GM21723 (cell line): ENCODE measurements around the gene TMEM131.

Experiments
- ATAC-seq: cut with Tn5 transposase; IDR thresholded peaks from one replicate; pipeline ENCODE4 v1.9.1; 2021; ENCODE audit warnings: mild to moderate bottlenecking, moderate library complexity; ENCODE audit not compliant: unreplicated experiment

Gene TMEM131

DNA sequence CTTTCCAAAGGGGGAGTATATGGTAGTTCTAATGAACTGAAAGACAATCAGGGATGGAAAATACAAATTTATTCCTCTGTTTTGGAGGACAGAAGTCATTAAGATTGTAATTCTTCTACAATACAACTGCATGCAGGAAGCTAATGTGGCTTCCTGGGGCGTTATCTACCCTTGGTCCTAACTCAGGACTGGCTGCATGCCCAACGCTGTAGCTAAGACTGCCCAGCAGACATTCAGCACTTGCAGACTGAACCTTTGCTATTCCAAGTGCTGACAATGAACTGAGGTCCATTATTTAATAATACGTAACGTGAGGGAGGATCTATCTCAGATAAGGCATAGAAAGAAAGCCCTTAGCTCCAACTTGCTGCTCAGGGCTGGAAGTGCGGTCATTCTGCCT, 229.2 kb downstream of the TMEM131 start:
- no peak for ATAC-seq

DNA sequence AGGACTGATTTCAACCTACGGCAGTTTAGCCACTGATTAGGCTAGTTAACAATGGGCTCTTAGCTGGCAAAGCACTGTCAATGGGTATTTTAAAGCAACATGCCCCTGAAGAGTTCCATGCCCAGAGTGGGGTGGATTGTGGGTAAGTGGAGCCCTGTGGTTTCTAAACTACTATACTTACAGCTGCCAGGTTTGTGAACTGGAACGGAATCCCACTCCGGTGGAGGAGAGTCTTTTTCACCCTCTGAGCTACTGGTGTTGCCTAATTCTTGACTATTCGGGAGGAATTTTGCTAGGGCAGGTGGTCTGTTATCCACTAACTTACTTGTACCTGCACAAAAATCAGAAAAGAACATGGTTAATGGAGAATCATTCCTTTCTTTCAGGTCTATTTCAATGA, 229.8 kb downstream of the TMEM131 start:
- ATAC-seq, result no peak

DNA sequence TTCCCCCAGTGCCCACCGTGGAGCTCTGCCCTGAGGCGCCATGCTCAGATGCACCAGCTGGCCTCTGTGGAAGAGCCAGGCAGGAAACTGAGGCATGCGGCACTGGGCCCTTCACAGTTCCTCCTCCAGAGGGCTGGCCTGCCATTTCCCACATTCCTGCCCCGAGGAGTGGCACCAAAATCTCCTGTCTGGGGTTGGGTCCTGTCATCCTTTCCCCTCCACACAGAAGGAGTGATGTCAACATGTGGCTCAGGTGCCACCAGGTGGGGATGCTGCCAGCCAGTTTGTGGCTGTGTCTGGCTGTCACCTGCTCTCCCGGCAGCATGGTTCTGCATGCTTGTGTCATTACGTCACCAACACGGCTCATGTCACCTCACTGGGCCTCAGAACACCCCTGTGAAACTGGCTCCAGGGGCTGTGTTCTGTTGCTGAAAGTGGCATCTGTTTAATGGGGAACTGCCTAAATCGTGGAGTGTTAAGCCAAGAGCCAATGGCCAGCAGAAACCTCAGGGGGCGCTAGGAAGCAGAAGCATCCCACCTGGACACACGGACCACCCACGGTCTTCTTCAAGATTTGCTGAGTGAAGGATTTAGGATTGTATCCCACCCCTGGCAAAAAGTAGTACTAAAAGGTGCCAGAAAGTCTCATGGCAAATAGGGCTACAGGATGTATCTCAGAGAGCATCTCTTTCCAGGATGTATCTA, 231.0 kb downstream of the TMEM131 start:
- no peak for ATAC-seq

- no peak for ATAC-seq
These were observed 232.4 kb downstream of the TMEM131 start for GRCh38 chr2:97763176-97763845.

DNA sequence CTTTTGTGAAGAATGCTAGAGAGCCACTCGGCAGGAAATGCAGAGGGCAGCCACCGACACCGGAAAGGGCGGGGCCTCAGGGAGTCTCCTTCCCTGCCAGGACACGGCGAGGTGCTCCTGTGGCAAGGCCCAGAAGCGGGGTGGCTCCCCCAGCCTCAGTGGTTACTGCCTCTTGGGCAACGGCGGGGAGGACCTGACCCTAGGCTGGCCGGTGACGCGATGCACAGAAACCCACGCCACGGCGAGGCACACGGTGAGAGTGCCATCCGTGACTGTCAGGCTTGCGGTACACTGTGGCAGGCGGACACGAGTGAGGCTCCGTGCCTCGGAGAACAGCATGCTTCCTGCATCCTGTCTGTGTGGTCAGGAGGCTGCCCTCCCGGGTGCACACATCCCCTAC, 234.6 kb downstream of the TMEM131 start:
- no peak for ATAC-seq

DNA sequence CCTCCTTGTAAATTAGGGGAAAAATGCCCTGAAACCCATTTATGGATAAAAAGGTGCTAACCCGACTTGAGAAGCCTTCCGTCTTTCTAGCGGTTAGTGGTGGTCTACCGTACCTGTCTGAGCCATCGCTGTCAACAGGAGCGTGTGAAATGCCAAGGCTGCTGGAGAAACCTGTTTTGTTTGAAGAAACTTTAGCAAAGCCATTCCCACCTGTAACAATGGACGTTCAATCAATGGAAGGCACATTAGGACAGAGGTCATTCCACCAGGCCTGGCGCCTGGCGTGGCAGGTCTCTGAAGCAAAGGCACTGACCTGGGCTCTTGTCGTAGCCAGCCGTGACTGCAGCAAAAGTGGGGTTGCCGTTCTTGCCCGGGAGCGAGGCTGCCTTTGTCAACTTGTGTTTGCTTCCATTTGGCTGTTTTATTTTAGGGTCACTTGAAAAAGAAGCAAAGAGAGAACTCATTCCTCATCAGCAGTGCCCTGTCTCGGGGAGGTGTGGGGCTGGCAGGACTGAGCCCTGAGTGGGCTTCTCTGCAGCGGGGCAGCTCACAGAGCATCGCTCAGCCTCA, 235.2 kb downstream of the TMEM131 start:
- ATAC-seq, result no peak

DNA sequence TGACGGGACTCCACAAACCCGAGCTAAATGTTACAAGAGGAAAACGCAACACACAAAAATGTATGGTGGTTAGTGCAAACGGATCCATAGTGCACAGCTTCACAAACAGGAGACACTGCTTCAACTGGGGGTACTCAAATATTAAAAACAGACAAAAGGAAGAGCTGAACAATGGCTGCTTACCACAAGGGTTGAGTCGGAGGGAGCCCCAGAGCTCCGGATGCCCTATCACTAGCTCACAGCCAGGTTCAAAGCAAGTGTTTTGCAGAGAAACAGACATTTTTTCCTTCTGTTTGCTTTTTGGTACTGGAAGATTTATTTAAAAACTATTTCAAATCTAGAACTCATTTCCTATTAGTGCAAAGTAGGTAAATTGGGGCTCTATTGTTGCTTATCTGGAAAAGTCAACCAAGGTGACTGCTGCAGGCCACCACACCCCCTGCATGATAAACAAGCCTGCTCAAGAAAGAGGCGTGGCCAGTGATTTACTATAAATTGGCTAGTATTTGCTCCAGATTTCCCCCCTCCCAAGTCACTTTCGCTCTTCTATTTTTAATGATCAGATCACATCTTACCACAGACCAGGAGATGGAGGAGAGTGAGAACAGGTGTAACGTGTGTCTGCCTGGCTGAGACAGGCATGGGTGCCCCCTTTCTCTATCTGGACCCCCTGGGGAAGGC, 235.9 kb downstream of the TMEM131 start:
- no peak for ATAC-seq

- ATAC-seq, result no peak
These were observed 237.5 kb downstream of the TMEM131 start for GRCh38 chr2:97758131-97758705.

- no peak for ATAC-seq
These were observed 238.7 kb downstream of the TMEM131 start for GRCh38 chr2:97757062-97757461.

- no peak for ATAC-seq
These were observed 240.3 kb downstream of the TMEM131 start for GRCh38 chr2:97755491-97755890.

DNA sequence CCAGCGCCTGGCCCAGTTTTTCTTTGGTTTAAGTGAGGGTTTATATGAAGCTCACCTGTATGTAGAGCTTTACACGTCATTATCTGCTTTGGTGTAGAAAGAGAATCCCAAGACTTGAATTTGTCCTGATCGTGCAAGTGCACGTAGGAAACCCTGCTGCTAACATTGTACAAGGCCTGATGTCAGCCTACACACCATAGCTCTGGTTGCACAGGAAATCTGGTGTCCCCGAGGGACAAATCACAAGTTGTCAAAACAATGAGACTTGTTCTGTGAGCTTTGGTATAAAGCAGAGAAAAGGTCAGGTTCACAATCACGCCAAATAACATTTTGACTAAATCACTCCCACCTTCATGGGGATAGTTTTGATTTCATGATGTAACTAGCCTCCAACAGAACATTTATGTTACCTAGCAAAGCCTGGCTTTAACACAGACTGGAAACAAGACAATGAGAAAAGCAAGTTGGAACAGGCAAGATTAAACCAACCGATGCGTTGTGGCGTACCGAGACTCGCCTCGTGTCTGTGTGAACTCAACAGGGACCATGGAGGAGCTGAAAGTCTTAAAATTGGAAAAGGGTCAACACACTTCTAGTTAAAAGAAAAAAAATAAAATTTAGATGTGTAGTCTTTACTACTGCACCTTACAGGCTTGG, 240.9 kb downstream of the TMEM131 start:
- no peak for ATAC-seq

- ATAC-seq, result no peak
These were observed 243.1 kb downstream of the TMEM131 start for GRCh38 chr2:97752342-97753334.

DNA sequence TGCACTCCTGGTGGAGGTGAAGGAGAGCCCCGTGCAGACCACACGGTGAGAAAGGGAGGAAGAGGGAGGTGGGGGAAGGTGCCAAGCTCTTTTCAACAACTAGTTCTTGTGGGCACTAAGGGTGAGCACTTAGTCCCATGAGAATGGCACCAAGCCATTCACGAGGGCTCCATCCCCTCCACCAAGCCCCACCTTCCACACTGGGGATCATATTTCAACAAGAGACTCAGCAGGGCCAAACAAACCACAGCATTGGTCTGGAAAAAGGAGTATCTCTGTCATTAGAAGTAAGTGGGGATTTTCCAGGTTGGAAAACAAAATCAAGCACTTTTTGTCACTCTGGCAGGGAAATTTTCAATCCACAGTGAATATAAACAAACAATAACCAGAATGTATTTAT, 244.0 kb downstream of the TMEM131 start:
- ATAC-seq, result no peak

DNA sequence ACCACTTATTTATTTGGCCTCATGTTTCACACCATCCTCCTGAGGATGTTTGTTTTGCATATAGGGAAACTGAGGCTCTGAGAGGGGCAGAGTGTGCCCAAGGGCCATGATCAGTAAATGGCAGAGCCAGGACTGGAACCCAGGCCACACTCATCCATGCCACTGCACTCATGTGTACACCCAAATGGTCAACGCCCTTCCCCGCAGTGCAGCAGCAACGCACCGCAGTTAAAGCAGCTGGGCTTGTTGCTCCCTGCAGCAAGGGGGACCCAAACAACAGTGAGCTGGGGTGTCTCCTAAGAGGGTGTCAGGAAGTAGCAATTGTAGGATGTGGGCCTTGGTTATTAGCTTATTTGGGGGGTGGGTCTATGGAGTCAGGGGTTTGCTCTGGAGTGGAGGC, 245.7 kb downstream of the TMEM131 start:
- ATAC-seq, result no peak

- no peak for ATAC-seq
These were observed 246.2 kb downstream of the TMEM131 start for GRCh38 chr2:97749581-97749980.

DNA sequence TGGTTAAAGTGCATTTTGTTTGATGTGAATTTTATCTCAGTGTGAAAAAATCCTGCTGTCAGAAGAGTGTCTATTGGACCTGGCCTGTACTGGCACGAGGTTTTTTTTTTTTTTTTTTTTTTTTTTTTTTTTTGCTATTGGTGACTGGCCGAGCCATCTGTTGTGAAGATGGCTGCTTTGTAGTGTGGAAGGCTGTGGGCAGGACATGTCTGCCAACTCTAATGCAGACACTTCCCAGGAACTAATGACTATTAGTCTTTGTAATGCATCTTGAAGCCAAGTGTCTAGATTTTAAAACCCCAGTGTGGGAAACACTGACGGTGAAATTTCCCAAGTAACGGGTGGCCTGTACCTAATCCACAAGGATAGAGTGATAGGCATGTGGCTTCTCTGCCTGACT, 248.0 kb downstream of the TMEM131 start:
- ATAC-seq, result no peak

- ATAC-seq, result no peak
These were observed 248.5 kb downstream of the TMEM131 start for GRCh38 chr2:97747285-97747684.

DNA sequence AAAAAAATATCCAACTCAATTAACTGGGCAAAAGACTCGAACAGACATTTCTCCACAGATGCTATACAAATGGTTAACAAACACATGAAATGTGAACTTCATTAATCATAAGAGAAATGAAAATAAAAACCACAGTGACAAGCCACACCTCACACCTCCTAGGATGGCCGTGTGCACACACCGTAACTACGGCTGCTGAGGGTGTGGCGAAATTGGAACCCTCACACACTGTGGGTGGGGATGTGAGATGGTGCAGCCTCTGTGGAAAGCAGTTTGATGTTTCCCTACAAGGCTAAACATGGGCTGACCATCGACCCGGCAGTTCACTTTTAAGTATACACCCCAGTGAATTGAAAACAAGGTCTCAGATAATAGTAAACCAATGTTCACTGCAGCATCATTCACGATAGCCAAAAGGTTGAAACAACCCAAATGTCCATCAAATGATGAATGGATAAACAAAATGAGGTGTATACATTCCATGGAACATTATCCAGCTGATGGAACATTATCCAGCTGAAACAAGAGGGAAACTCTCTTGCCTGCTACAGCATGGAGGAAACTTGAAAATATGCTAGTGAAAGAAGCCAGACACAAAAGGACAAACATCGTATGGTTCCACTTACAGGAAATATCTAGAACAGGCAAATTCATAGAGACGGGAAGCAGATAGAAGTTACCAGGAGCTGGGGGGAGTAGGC, 250.1 kb downstream of the TMEM131 start:
- ATAC-seq, result no peak

DNA sequence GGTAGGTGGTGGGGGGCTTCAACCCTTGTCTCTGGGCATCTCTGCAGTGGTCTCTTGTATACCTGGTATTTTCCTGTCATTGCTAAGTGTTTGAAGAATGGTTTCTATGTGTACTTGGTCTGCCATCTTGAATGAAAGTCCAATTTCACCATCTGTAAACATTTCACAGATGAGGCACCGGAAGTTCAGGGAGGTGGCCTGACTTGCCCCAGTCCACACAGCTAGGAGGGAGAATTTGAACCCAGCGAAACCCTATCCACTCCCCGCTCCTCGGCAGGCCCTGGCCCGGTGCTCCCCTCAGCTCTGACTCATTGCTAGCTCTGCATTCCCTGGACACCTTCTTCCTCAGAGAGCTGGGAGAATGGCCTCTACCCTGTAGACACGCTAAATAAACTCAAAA, 251.8 kb downstream of the TMEM131 start:
- no peak for ATAC-seq
